GM23248 (cell line): Measurements from ENCODE around the gene SF3A1. TPM values are rescaled to one million over a fixed set of nuclear protein-coding genes. Genes with fewer than 3 reads are reported as not detected.

ENCODE experiments used
- DNase-seq: peaks from one replicate; pipeline ENCODE4 v3.0.0-alpha.2; 2015
- H2AFZ ChIP-seq: fragments of 200-600 bp; sonication (generic); 2 replicates; pipeline ENCODE4 v1.6.1; 2016; ENCODE audit warnings: antibody characterized with exemption
- H3F3A ChIP-seq: fragments of 200-600 bp; sonication (generic); 2 replicates; pipeline ENCODE4 v1.6.1; 2016; ENCODE audit warnings: mild to moderate bottlenecking, antibody characterized with exemption, mixed run types; ENCODE audit not compliant: insufficient read depth
- H3K27ac ChIP-seq: fragments of 200-600 bp; sonication (generic); 2 replicates; pipeline ENCODE4 v1.5.1; 2016; ENCODE audit warnings: mild to moderate bottlenecking
- H3K27me3 ChIP-seq: fragments of 200-600 bp; sonication (generic); replicated peaks from 2 replicates; pipeline ENCODE4 v1.6.1; 2016; ENCODE audit warnings: mild to moderate bottlenecking; ENCODE audit not compliant: insufficient read depth
- H3K36me3 ChIP-seq: fragments of 200-600 bp; sonication (generic); 2 replicates; pipeline ENCODE4 v1.6.1; 2016; ENCODE audit warnings: low read depth, mild to moderate bottlenecking
- H3K4me1 ChIP-seq: fragments of 200-600 bp; sonication (generic); 2 replicates; pipeline ENCODE4 v1.6.1; 2016; ENCODE audit warnings: mild to moderate bottlenecking; ENCODE audit not compliant: insufficient read depth
- H3K4me2 ChIP-seq: fragments of 200-600 bp; sonication (generic); one replicate; pipeline ENCODE4 v1.6.1; 2016; ENCODE audit warnings: mild to moderate bottlenecking; ENCODE audit not compliant: unreplicated experiment
- H3K4me3 ChIP-seq: fragments of 200-600 bp; sonication (generic); 2 replicates; pipeline ENCODE4 v1.5.1; 2016; ENCODE audit warnings: mild to moderate bottlenecking
- H3K79me2 ChIP-seq: fragments of 200-600 bp; sonication (generic); 2 replicates; pipeline ENCODE4 v1.6.1; 2016; ENCODE audit warnings: mild to moderate bottlenecking; ENCODE audit not compliant: insufficient read depth
- H3K9ac ChIP-seq: fragments of 200-600 bp; sonication (generic); 2 replicates; pipeline ENCODE4 v1.6.1; 2016; ENCODE audit warnings: mild to moderate bottlenecking
- H3K9me2 ChIP-seq: fragments of 200-600 bp; sonication (generic); 2 replicates; pipeline ENCODE4 v1.6.1; 2016; ENCODE audit warnings: mixed run types, mild to moderate bottlenecking, moderate library complexity; ENCODE audit not compliant: insufficient read depth
- H3K9me3 ChIP-seq: fragments of 200-600 bp; sonication (generic); one replicate; pipeline ENCODE4 v1.6.1; 2017; ENCODE audit warnings: low read depth
- H4K20me1 ChIP-seq: fragments of 200-600 bp; sonication (generic); 2 replicates; pipeline ENCODE4 v1.6.0; 2016; ENCODE audit not compliant: insufficient read depth
- EZH2 ChIP-seq: fragments of 200-600 bp; sonication (generic); IDR thresholded peaks from 2 replicates; pipeline ENCODE4 v1.6.1; 2018; ENCODE audit warnings: antibody characterized with exemption, mild to moderate bottlenecking; ENCODE audit not compliant: insufficient read depth, poor library complexity, severe bottlenecking
- EZH2phosphoT487 ChIP-seq: fragments of 200-600 bp; sonication (generic); IDR thresholded peaks from 2 replicates; pipeline ENCODE4 v1.6.1; 2018; ENCODE audit warnings: antibody characterized with exemption, moderate library complexity, mild to moderate bottlenecking, low read depth; ENCODE audit not compliant: insufficient read depth
- WGBS, 2 experiments: methylation state at CpG; one replicate each; pipeline ENCODE4 v1.1.6; 2015 to 2017; ENCODE audit warnings: low lambda C conversion rate in 2 of 2, low coverage in 1 of 2; ENCODE audit errors: missing lambda C conversion rate in 2 of 2; 5-methylcytosine and 5-hydroxymethylcytosine counted together
- in situ Hi-C: fragments of 300-500 bp; cut with MboI; formaldehyde crosslinking; loops from 2 replicates; pipeline ENCODE4 v1.15.0; 2020
- polyA plus RNA-seq: library from polyadenylated mRNA; unstranded; fragments of >200 nt; fragmentation: Nextera tagmentation; extraction: Ambion mirVana; gene quantifications from 2 replicates; pipeline ENCODE4 v1.2.1, GENCODE V29; 2016
- total RNA-seq: library from RNA; depleted of rRNA; stranded (reverse); fragments of >200 nt; shearing (Covaris generic); gene quantifications from 2 replicates; pipeline ENCODE4 v1.2.3, GENCODE V29; 2014

The SF3A1 gene
- total and polyA plus RNA-seq, 2 experiments from 2014 or later, result 12.9 to 75.0 TPM

DNA sequence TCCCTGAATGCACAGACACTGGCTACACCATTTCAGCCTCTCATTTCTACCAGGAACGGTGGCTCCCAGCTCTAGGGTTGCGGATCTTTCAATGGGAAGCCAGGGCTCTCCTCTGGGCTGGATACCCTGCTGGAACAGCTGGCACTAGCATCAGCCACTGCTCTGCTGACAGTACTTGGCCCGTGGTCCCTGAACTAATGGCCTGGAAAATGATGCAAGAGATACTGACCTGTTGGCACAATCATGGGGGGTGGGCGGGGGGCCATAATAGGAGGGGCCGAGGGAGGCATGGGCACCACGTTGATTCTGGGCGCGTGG lies 19.3 kb downstream of the SF3A1 start:
- in situ Hi-C loops, result no loop called here
- peaks cover 62% of the 10 kb centered on the region for H3K36me3 ChIP-seq
- no peaks in the 10 kb centered on the region for H3K9me3 ChIP-seq
- no peak overlapping the region for H2AFZ ChIP-seq
- H3K9ac ChIP-seq, result no peak overlapping the region
- 82 to 84% methylated on average over 4 to 8 of the region's 8 CpGs for WGBS, 2 experiments
- DNase-seq, result no peak
- H3K4me2 ChIP-seq, result no peak overlapping the region
- H3K79me2 ChIP-seq, result no peaks in the 10 kb centered on the region
- no peaks in the 10 kb centered on the region for H3K9me2 ChIP-seq
- no peaks in the 10 kb centered on the region for H3K4me1 ChIP-seq
- H3K27ac ChIP-seq, result no peak overlapping the region
- no peaks in the 10 kb centered on the region for H4K20me1 ChIP-seq
- TF ChIP-seq EZH2, result no peak
- no peak for TF ChIP-seq EZH2phosphoT487
- peaks cover 10% of the 10 kb centered on the region for H3F3A ChIP-seq
- H3K4me3 ChIP-seq, result no peak overlapping the region
- no peaks in the 10 kb centered on the region for H3K27me3 ChIP-seq

DNA sequence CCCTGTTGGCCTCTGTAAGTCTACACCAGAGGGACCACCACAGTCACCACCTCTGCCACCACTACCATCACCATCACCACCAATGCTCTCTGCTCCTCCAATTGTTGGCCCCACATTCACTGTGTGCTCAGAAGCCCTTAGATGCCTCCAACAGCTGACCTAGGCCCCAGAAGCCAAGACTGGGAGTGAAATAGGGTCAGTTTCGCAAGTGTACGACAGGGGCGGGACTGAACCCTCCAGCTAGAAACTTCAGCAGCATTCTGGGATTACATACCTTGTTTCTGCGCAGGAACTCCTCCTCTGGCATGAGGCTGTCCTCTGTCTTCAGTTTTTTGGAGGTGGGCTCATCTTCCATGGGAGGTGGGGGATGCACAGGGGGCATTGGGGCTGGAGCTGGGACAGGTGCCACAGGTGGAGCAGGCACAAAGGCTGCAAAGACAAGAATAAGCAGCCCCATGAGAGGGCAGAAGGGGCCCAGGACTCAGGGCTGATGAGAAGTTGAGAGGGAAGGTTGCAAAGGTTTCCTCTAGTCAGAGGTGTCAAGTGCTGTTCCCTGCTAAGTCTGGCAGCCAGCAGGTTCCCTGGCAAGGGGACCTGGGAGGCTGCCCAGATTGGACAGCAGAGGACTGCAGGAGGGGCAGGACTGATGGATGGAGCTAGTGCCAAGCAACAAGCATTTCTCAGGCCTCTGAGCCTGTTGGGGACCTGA lies 19.8 kb downstream of the SF3A1 start:
- 88 to 91% methylated on average over 4 of the region's 4 CpGs for WGBS, 2 experiments
- Histone ChIP-seq H3F3A (peaks cover 13% of the 10 kb centered on the region), H3K27ac (no peak overlapping the region), H2AFZ (no peak overlapping the region), H3K4me3 (no peak overlapping the region), H3K9me3 (no peaks in the 10 kb centered on the region), H3K36me3 (peaks cover 57% of the 10 kb centered on the region), H3K9ac (no peak overlapping the region), H3K4me2 (no peak overlapping the region), H3K27me3 (no peaks in the 10 kb centered on the region), H3K4me1 (no peaks in the 10 kb centered on the region), H3K79me2 (no peaks in the 10 kb centered on the region), H4K20me1 (no peaks in the 10 kb centered on the region), H3K9me2 (no peaks in the 10 kb centered on the region)
- TF ChIP-seq EZH2, result no peak
- TF ChIP-seq EZH2phosphoT487, result no peak
- in situ Hi-C loops, result no loop called here
- no peak for DNase-seq

DNA sequence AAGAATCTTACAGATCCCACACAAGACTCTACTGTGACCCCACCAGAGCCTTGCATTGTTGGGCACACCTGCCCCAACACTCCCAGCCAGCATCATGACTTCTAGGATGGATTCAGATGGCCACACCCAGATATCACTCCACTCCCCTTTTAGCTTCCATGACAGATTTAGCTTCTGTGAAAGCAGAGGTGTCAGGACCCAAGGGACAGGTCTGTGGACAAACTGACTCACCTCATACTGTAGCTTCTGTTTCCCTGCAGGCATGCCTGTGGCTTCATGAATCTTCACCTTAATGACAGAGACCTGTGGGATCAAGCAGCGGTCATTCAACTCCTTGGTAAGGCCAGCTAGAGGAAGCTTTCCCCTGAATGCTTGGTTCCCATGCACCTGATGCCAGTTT lies 21.5 kb downstream of the SF3A1 start:
- H3K27me3 ChIP-seq, result no peaks in the 10 kb centered on the region
- H3K4me1 ChIP-seq, result no peaks in the 10 kb centered on the region
- H4K20me1 ChIP-seq, result no peaks in the 10 kb centered on the region
- H3F3A ChIP-seq, result peaks cover 20% of the 10 kb centered on the region
- no peak overlapping the region for H3K9ac ChIP-seq
- peaks cover 53% of the 10 kb centered on the region for H3K36me3 ChIP-seq
- no peak overlapping the region for H2AFZ ChIP-seq
- H3K4me3 ChIP-seq, result no peak overlapping the region
- in situ Hi-C loops, result no loop called here
- no peak for TF ChIP-seq EZH2phosphoT487
- TF ChIP-seq EZH2, result no peak
- H3K27ac ChIP-seq, result no peak overlapping the region
- WGBS, 2 experiments, result 94 to 100% methylated on average over 1 of the region's 1 CpG
- no peak overlapping the region for H3K4me2 ChIP-seq
- H3K9me3 ChIP-seq, result no peaks in the 10 kb centered on the region
- H3K79me2 ChIP-seq, result no peaks in the 10 kb centered on the region
- H3K9me2 ChIP-seq, result no peaks in the 10 kb centered on the region
- DNase-seq, result peak; percentile 12

DNA sequence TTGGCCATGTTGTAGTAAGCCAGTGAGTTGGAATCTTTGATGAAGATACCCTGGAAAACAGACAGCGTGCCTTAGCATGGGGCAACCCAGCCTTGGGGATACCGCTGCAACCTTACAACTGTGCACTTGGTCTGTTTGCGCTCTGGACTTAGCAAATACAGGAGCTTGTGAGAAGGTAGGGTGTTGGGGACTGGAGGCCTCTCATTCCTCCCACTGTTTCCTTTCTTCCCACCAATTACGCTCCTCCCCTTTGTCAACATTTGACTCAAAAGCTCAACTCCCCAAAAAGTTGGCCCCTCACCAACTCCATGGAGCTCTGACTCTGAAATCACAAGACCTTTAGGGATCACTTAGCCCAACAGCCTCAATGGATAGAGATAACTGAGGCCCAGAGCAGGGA lies 22.0 kb downstream of the SF3A1 start:
- Histone ChIP-seq H3F3A (peaks cover 20% of the 10 kb centered on the region), H3K27ac (no peak overlapping the region), H3K36me3 (peaks cover 48% of the 10 kb centered on the region), H3K9me2 (no peaks in the 10 kb centered on the region), H3K9ac (no peak overlapping the region), H3K27me3 (no peaks in the 10 kb centered on the region), H3K4me2 (no peak overlapping the region), H4K20me1 (no peaks in the 10 kb centered on the region), H3K4me1 (no peaks in the 10 kb centered on the region), H3K9me3 (no peaks in the 10 kb centered on the region), H2AFZ (no peak overlapping the region), H3K79me2 (no peaks in the 10 kb centered on the region), H3K4me3 (no peak overlapping the region)
- DNase-seq, result no peak
- 91 to 98% methylated on average over 4 of the region's 4 CpGs for WGBS, 2 experiments
- in situ Hi-C loops, result no loop called here
- no peak for TF ChIP-seq EZH2
- no peak for TF ChIP-seq EZH2phosphoT487

DNA sequence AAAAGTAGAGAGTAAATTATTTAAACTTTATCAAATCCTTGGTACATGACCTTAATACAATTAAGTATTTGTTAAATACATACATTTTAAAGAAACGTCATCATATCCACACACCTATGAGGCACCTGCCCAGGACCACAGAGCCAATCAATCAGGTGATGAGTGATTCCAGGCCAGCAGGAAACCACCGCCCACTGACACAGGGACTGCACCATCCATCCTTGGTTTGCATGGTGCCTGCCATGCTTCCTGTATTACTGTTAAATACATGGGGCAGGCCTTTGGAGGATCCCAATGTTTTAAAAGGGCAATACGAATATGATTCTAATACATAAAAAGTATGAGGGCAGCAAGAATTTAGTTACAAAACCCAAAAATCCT lies 23.0 kb downstream of the SF3A1 start:
- Histone ChIP-seq H4K20me1 (no peaks in the 10 kb centered on the region), H3K4me1 (no peaks in the 10 kb centered on the region), H3K9me2 (no peaks in the 10 kb centered on the region), H3K4me3 (no peak overlapping the region), H3F3A (peaks cover 20% of the 10 kb centered on the region), H3K9ac (no peak overlapping the region), H3K27ac (no peak overlapping the region), H2AFZ (no peak overlapping the region), H3K27me3 (no peaks in the 10 kb centered on the region), H3K79me2 (no peaks in the 10 kb centered on the region), H3K36me3 (peaks cover 41% of the 10 kb centered on the region), H3K4me2 (no peak overlapping the region), H3K9me3 (no peaks in the 10 kb centered on the region)
- DNase-seq, result no peak
- in situ Hi-C loops, result no loop called here
- TF ChIP-seq EZH2phosphoT487, result no peak
- TF ChIP-seq EZH2, result no peak
- WGBS, 2 experiments, result 70 to 74% methylated on average over 3 of the region's 3 CpGs
